ENCODE results near the gene PTPRK.

Gene PTPRK

GRCh38 chr6:128276311-128276710 is 244.1 kb downstream of the PTPRK start:
- DNase-seq, result no peak

DNA sequence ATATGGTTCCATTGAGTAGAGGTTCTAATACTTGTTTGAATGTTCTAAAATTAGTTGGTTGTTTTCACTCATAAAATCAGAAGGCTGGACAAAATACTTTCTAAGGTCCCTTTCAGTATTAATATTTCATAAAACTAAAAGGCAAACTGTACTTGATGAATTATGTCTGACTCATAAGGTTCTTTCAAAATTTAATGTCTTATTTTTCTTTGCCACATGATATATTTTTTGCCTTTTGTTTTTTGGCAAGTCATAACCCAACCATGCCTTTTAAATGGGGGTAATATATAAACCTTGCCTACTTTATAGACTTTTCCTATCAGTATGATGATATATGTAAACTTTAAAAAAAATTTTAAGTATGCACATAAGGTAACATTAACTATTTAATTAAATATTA is 244.7 kb downstream of the PTPRK start:
- no peak for DNase-seq

- DNase-seq, result no peak
These were observed 245.4 kb downstream of the PTPRK start for GRCh38 chr6:128275030-128275429.

DNA sequence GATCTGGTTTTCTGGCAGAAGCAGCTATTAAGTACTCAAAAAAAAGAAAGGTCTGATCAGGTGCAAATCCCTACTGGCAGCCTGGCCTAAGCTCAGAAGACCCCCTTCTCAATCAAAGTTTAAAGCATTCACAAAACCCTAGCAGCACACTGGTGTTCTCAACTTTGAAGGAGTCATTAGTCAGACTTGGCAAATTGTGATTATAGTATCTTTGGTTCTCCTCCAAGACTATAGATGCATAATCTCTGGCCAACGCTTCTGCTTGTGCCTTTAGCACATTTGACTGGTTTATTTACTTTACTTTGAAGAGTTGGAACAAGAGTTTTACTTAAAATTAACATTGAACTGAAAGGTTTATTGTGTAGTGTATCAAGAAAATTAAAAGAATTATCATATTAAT is 248.9 kb downstream of the PTPRK start:
- DNase-seq, result no peak

DNA sequence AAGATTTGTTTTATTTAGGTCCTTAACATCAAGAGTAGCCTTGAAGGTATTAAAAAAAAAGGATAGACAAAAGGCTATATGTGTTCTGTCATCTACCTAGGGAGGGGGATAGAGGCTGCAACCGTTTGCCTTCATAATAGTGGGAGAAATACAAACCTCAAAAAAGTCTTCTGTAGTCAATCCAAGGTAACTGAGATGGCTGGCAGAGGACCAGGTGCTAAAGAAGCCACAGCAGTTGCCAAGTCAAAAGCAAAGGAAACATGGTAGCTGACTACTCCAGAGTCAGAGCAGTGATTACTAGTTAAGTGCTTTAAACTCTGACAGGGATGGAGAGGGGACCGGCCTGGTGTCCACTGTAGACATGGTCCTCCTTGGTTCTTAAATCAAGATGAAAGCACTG is 249.4 kb downstream of the PTPRK start:
- DNase-seq, result no peak

GRCh38 chr6:128266946-128267345 is 253.5 kb downstream of the PTPRK start:
- no peak for DNase-seq

GRCh38 chr6:128265706-128266105 is 254.7 kb downstream of the PTPRK start:
- no peak for DNase-seq

DNA sequence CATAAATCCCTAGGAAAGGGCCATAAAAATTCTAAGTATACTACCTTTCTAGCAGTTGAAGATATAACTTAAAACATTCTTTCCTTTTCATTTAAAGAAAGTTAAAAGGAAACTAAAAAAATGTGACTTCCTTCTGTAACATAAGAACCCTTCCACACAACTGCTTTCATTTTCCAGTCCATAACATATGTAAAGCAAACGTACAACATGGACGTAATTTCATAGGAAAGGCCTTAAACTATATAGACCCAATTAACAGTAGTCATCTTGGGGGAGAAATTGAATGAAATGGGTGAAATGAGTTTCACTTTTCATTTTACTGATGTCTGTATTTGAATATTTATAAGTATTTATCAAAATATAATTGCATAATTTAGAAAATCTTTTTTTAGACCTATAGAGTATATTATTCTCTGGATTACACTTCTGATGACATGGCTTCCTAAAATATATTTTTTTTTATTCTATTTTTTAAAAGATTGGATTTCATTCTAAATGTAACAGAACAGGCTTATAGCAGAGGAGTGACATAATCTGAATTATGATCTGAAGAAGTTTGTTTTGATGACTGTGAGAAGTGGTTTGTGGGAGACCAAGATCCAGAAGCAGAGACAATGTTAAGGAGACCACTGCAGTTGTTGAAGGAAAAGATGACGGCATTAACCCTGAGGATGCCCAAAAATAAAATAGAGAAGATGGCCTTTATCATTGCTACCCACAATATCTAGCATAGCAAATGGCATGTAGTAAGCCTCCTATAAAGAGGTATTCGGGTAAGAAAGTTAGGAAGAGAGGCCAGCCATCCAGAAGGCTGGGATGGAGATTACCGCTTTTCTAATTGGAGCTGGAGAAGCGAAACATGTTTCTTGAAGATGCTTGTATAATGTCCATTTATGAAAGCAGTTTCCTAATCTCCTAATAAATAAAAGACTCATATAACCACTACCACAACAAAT is 260.4 kb downstream of the PTPRK start:
- no peak for DNase-seq

GRCh38 chr6:128259029-128259724 is 261.2 kb downstream of the PTPRK start:
- DNase-seq, result no peak

DNA sequence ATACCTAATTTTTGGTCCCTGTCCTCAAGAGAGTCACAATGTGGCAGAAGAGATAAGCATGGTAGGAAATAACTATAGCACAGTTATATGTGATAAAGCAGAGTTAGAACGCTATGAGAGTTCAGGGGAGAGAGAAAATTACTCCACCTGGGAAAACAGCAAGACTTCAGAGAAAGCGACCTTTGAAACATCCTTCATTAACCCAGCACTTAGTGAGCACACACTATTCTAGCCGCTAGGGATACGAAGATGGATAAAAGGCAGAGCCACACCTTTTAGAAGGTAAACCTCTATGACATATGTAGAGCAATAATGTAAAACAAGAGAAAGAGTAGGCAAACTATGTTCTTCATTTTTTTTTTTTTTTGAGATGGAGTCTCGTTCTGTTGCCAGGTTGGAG is 264.3 kb downstream of the PTPRK start:
- no peak for DNase-seq

DNA sequence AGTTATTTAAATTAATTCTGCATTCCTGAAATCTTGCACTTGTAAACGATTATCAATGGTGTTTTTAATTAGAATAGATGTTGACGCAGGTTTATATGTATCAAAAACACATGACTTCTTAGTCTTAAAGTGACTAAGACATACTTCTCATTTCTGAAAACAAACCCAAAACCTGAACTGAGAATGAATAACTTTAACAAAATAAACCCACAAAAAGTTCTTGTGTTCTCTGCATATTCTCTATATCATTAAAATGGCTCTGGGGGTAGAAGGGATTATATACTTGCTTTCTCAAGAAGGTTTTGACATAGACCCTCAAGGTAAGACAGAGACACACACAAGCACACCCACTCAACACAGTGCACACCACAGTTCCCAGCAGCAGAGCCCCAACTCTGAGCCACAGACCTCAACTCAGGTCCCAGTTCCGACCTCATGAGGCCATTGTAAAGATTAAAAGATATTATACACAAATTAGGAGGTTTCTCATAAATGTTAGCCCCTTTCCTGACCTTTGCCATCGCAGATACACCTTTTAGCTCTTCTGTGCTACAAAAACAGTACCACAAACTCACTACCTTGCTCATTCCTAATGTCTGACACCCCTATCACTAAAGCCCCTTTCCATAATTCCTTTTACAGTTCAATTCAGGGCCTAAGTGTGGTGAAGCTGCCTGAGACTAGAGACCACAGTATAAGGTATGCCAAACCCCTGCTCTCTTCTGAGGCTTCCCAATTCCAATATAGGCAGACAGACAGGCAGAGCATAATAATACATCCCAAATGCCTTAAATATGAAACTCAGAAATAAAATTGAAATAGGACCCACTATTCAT is 267.8 kb downstream of the PTPRK start:
- no peak for DNase-seq

- no peak for DNase-seq
These were observed 268.7 kb downstream of the PTPRK start for GRCh38 chr6:128251445-128252340.

DNA sequence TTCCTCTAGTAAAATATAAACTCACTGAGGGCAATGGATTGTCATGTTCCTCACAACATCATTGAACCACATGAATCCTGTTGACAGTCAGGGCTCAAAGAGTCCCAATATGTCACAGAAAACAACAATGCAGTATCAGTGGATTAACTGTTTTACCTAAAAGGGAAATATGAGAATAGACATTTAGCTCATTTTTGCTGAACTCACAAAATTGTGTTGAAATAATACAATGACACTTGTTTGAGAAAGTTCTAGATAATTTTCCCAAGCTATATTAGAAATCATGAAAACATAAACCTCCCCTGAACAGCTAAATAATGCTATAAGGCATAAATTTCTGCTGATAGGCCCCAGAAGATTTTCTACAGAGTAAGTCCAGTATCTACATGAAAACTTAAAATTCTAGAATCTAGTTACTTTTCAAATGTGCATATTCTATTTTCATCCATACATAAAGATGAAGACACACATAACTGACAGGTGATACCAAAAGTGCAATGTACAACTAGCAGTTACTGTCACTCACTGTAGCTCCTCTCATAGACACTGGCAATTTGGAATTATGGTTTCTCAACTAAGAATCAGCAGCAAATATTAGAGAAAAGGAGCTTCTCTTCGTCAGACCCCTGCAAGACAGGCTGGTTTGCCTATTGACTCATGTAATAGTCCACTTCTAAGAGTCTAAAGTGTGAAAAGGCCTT is 269.9 kb downstream of the PTPRK start:
- DNase-seq, result no peak

DNA sequence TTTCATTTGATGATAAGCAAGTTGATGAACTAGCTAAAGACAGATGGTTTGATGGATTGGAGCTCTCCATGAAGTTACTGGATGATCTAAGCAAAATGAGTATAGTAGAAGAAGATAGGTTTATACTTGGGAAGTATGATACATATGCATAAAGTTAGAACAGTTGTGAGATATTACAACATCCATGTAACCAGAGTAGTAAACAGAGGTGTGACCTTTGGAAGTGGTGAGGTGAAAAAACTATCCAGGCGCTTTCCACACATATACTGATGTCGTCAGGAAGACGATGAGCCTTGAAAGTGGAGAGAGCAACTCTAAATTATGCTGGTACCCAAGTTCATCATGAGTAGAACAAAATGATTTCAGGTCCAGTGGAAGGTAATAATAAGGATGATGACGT is 271.0 kb downstream of the PTPRK start:
- no peak for DNase-seq

GRCh38 chr6:128246472-128247260 is 273.7 kb downstream of the PTPRK start:
- no peak for DNase-seq

DNA sequence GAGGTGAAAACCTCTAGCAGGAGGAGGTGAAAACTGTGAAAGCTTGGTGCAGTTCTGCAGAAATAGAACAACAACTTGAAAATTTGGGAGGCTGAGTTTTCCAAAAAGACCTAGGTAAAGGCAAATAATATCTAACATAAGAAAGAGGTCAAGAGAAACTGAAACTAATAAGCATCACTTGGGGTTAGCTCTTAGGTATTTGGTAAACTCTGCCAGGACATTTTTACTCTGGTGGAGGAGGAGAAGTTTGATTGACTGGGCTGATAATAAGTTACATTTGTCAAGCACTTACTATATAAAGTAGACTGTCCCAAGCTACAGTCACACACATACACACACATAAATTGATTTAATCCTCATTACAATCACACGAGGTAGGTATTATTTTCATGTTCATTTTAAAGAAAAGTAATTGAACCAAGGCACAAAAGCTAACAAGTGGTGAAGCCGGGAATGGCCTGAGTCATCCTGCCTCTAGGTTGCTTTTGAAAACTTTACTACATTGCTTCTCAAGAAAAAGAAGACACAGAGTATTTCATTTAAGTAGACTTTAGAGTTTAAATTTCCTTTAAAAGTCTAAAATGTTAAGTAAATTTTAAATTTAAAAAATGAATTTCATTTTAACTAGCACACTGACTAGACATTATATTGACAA is 275.5 kb downstream of the PTPRK start:
- DNase-seq, result no peak

DNA sequence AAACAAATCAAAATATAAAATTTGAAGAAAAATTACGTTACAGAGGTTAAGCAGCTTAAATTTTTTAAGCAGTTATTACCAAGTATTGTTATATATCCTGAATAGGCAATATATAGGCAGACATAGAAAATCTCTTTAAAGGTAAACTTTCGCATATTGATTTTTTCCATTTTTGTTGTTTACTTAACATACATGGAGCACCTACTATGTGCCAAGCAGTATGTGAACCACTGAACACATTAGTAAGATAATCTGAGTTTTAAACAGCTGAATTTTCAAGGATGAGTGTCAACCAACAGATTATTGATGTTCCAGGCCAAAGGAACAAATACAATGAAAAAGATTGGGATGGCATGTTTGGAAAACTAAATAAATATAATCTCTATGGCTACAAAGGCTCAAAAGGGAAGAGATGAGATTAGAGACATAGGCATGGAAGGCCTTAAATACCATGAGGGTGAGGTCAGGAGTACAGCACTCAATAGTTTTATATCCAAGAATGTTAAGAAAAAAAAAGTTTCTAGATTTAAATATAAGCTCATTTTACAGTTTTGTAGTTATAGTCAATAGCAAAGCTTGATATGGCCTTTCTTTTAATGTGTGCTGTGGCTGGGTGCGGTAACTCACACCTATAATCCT is 277.5 kb downstream of the PTPRK start:
- DNase-seq, result no peak

DNA sequence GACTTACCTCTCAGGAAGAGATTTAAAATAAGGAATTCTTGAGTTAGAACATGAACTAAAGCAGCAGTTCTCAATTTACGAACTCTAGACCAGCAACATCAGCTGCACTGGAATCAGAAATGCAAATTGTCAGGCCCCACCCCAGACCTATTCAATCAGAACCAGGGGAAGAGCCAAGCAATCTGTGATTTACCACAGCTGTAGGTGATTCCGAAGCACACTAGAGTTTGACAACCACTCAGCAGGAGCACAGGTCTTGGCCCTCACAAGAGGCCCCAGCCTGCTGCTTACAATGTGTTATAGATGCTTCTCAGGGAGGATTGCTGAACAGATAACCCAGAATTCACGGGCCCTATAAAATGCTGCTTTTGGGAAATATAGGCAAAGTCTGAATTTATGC is 279.2 kb downstream of the PTPRK start:
- DNase-seq, result no peak

DNA sequence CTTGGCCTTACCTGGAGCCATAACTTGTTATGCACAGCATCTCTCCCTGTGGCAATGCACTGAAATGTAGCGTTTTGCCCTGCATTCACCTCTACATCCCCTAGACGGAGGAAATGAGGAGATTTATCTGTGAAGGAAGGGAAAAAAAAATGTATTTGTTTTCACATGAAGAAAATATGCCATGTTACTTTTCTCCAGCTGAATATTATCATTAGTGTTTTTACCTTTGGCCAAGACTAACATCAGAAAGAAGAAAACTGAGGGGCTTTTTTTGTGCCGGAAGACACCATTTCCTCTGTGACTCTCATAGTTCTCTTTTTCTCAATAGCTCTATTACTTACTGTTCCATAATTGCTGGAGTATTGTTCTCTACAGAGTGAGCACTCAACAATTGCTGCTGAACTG is 280.4 kb downstream of the PTPRK start:
- DNase-seq, result no peak

DNA sequence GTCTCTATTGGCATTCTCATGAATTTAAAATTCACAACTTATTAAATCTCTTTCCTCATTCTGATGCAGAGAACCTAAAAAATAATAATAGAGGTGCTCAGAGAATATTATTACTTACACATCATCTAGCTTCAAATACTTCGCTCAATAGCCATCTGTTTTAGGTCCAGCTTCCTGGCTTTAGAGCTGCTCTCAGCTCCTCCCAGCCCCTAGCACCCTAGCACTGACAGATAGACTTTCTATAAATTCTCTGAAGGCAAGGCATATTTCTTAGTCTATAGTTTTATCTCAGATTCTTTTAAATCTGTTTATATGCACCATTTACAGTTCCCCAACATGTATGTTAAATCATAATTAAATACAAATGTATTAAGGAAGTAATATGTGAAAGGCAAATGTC is 281.3 kb downstream of the PTPRK start:
- no peak for DNase-seq
